Peyer's patch (tissue), 4 donors: ENCODE results near the gene PDCD1LG2.

Experiments used
- CTCF ChIP-seq, 6 experiments: fragments of 450-650 bp in 4 of 6; fragments of 200-600 bp in 2 of 6; sonication (generic) in 1 of 6; IDR thresholded peaks; one replicate each; pipeline ENCODE4 v1.5.1; 2017 to 2019; ENCODE audit warnings: antibody characterized with exemption in 6 of 6, mild to moderate bottlenecking in 3 of 6, moderate library complexity in 1 of 6
- POLR2A ChIP-seq, 2 donors: fragments of 450-650 bp; IDR thresholded peaks; one replicate each; pipeline ENCODE4 v1.5.1; 2017; ENCODE audit warnings: antibody characterized with exemption in 2 of 2, mild to moderate bottlenecking in 2 of 2, moderate library complexity in 2 of 2

GRCh38 chr9:5489630-5490490 lies 20.5 kb upstream of the PDCD1LG2 start:
- TF ChIP-seq CTCF (IDR thresholded peaks at IDR 0.05) (no peak), POLR2A (IDR thresholded peaks at IDR 0.05) (no peak)
